GM12891 (cell line): ENCODE results near the gene ATG7.

Experiments used
- PAX5 ChIP-seq: IDR thresholded peaks from 2 replicates; pipeline ENCODE4 v1.6.1; 2011; ENCODE audit warnings: low read length, moderate library complexity, mild to moderate bottlenecking; ENCODE audit not compliant: insufficient read depth, severe bottlenecking
- POLR2A ChIP-seq: IDR thresholded peaks from 2 replicates; pipeline ENCODE4 v1.6.1; 2011; ENCODE audit warnings: low read depth, low read length, control low read depth
- POLR2AphosphoS5 ChIP-seq: IDR thresholded peaks from 2 replicates; pipeline ENCODE4 v1.6.1; 2011; ENCODE audit warnings: low read depth, low read length, control low read depth
- POU2F2 ChIP-seq: IDR thresholded peaks from 2 replicates; pipeline ENCODE4 v1.6.1; 2011; ENCODE audit warnings: low read depth, mild to moderate bottlenecking, control low read depth, low read length, moderate library complexity
- SPI1 ChIP-seq: IDR thresholded peaks from 2 replicates; pipeline ENCODE4 v1.6.1; 2011; ENCODE audit warnings: low read depth, low read length, control low read depth
- TAF1 ChIP-seq: IDR thresholded peaks from 2 replicates; pipeline ENCODE4 v1.6.1; 2011; ENCODE audit warnings: low read depth, low read length, control low read depth

DNA sequence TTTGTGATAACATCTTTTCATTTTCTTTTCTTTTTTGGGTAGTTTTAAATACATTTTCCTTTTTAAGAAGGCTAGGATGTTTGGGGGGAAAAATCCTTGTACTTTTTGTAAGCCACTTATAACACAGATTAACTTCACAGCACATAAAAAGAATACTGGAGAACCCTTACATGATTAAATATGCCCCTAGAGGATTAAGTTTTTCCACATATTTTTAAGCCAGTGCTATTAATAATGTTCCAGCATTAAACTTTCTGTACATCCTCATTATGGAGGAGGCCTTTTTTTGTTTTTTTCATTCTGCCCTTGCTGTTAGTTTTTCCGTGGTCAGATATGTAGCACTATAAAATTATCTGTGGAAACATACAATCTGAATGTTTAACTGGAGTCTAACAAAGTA is 147.9 kb downstream of the ATG7 start:
- TF ChIP-seq POLR2AphosphoS5 (no peak), POLR2A (no peak), PAX5 (no peak), TAF1 (no peak), POU2F2 (no peak), SPI1 (no peak)
